Measurements from ENCODE around the gene ZNF343.
A peak's percentile ranks its signal among the peaks of the same experiment; 100 is the strongest.
"Not testable (repeated sequence)": the region's sequence is repeated elsewhere in the genome, so short reads cannot be mapped to it uniquely, and the experiment has no call there.

ZNF343 gene

GRCh38 chr20:2508631-2509467, at the start of gene ZNF343:
Gene ZNF343 (minus strand): TSS chr20:2508915. CDS start chr20:2493895, 15,020 bp downstream.
- DNase-seq (ENCODE audit: low spot score): peak; percentile 89

- no peak for DNase-seq (ENCODE audit: low spot score)
Observed at GRCh38 chr20:2557873-2558580, 49.3 kb upstream of the ZNF343 start.

GRCh38 chr20:2545594-2545993, 36.9 kb upstream of the ZNF343 start:
- DNase-seq (ENCODE audit: low spot score): no peak

GRCh38 chr20:2544211-2544610, 35.5 kb upstream of the ZNF343 start:
- DNase-seq (ENCODE audit: low spot score): no peak

- DNase-seq (ENCODE audit: low spot score): no peak
Observed at GRCh38 chr20:2542361-2542760, 33.6 kb upstream of the ZNF343 start.

GRCh38 chr20:2541940-2542339, 33.2 kb upstream of the ZNF343 start:
- DNase-seq (ENCODE audit: low spot score): no peak

- DNase-seq (ENCODE audit: low spot score): peak; percentile 73
Observed at GRCh38 chr20:2538931-2539720, 30.4 kb upstream of the ZNF343 start.

- DNase-seq (ENCODE audit: low spot score): no peak
Observed at GRCh38 chr20:2538356-2538755, 29.6 kb upstream of the ZNF343 start.

- no peak for DNase-seq (ENCODE audit: low spot score)
Observed at GRCh38 chr20:2537101-2537500, 28.4 kb upstream of the ZNF343 start.

GRCh38 chr20:2536560-2536986, 27.9 kb upstream of the ZNF343 start, which contains the start of gene TMC2:
Gene TMC2 (plus strand): TSS chr20:2536573. CDS start chr20:2536622, 49 bp downstream.
- DNase-seq (ENCODE audit: low spot score): no peak

- no peak for DNase-seq (ENCODE audit: low spot score)
Observed at GRCh38 chr20:2535711-2536559, 27.2 kb upstream of the ZNF343 start.

- DNase-seq (ENCODE audit: low spot score): no peak
Observed at GRCh38 chr20:2533118-2533517, 24.4 kb upstream of the ZNF343 start.

- no peak for DNase-seq (ENCODE audit: low spot score)
Observed at GRCh38 chr20:2528671-2529271, 20.1 kb upstream of the ZNF343 start.

GRCh38 chr20:2527762-2528161, 19.0 kb upstream of the ZNF343 start:
- DNase-seq (ENCODE audit: low spot score): no peak

GRCh38 chr20:2526218-2526583, 17.5 kb upstream of the ZNF343 start:
- not testable (repeated sequence) for DNase-seq (ENCODE audit: low spot score)

GRCh38 chr20:2524709-2525506, 16.2 kb upstream of the ZNF343 start:
- peak; percentile 47 for DNase-seq (ENCODE audit: low spot score)

- DNase-seq (ENCODE audit: low spot score): peak; percentile 78
Observed at GRCh38 chr20:2523919-2524708, 15.4 kb upstream of the ZNF343 start.

- not testable (repeated sequence) for DNase-seq (ENCODE audit: low spot score)
Observed at GRCh38 chr20:2522826-2523429, 14.2 kb upstream of the ZNF343 start.

Data from putamen (tissue), 1 donor.